ENCODE data around the gene RAD51.

Gene RAD51

DNA sequence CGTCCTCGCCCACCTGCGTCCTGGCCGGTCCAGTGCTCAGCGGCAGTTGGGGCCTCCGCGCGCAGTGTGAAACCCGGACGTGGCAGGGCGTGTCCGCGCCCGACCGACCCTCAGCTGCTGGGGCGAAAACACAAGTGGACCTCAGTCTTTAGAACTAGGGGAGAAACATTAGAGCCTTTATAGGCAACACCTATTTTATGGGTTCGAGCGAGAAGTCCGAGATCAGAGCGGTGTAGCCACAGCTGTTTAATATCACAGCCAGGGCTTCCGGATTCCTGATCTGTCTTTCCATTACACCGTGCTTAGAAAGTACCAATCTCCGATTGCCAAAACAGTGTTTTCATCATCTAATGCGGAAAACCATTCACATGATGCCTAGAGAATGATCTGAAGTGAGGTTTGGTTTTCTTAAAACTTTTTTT lies 506 bp downstream of the RAD51 start:
- Histone ChIP-seq H3K27ac (ENCODE audit: low read length) (peak overlapping the region; percentile 98), H3K9me2 (replicated peaks; ENCODE audit: insufficient read depth, low read length) (no peaks in the 10 kb centered on the region), H3K4me2 (ENCODE audit: low read depth, low read length) (peak overlapping the region; percentile 94), H3K27me3 (replicated peaks; ENCODE audit: insufficient read depth, low read length) (no peaks in the 10 kb centered on the region), H3K36me3 (replicated peaks; ENCODE audit: insufficient read depth, low read length) (no peaks in the 10 kb centered on the region), H4K20me1 (ENCODE audit: insufficient read depth, low read length) (no peaks in the 10 kb centered on the region), H3K4me1 (ENCODE audit: low read length) (peaks cover 7% of the 10 kb centered on the region; the same call in 1 of the 2 replicates), H3K9ac (ENCODE audit: low read length) (peak overlapping the region; percentile 98), H3K79me2 (ENCODE audit: low read length) (peaks cover 37% of the 10 kb centered on the region), H3K9me3 (replicated peaks; ENCODE audit: insufficient read depth, low read length) (no peaks in the 10 kb centered on the region), H3F3A (ENCODE audit: insufficient read depth, low read length) (peaks cover 28% of the 10 kb centered on the region), H3K4me3 (ENCODE audit: low read length) (peak overlapping the region; percentile 100), H2AFZ (ENCODE audit: low read length) (peak overlapping the region; percentile 98)
- TF ChIP-seq, protein P1, sequence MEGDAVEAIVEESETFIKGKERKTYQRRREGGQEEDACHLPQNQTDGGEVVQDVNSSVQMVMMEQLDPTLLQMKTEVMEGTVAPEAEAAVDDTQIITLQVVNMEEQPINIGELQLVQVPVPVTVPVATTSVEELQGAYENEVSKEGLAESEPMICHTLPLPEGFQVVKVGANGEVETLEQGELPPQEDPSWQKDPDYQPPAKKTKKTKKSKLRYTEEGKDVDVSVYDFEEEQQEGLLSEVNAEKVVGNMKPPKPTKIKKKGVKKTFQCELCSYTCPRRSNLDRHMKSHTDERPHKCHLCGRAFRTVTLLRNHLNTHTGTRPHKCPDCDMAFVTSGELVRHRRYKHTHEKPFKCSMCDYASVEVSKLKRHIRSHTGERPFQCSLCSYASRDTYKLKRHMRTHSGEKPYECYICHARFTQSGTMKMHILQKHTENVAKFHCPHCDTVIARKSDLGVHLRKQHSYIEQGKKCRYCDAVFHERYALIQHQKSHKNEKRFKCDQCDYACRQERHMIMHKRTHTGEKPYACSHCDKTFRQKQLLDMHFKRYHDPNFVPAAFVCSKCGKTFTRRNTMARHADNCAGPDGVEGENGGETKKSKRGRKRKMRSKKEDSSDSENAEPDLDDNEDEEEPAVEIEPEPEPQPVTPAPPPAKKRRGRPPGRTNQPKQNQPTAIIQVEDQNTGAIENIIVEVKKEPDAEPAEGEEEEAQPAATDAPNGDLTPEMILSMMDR (IDR thresholded peaks at IDR 0.05; ENCODE audit: low read length), result no peak
- TF ChIP-seq EZH2phosphoT487 (IDR thresholded peaks at IDR 0.05; ENCODE audit: low read length) (no peak), EZH2 (optimal IDR thresholded peaks at IDR 0.05; ENCODE audit: low read depth, low read length) (no peak)
- DNase-seq, result peak; percentile 18

DNA sequence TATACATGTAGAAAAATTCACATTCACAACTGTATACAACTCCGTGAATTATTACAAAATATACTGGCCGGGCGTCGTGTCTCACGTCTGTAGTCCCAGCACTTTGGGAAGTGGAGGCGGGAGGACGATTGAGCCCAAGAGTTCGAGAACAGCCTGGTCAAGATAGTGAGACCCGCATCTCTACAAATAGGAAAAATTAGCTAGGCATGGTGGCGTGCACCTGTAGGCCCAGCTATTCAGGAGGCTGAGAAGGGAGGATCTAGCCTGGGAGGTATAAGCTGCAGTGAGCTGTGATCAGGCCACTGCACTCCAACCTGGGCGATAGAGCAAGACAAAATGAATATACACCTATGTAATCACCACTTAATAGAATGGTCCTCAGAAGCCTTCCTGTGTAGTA lies 1.3 kb downstream of the RAD51 start:
- H3K4me3 ChIP-seq (ENCODE audit: low read length), result peak overlapping the region; percentile 100
- H4K20me1 ChIP-seq (ENCODE audit: insufficient read depth, low read length), result no peaks in the 10 kb centered on the region
- peaks cover 37% of the 10 kb centered on the region for H3K79me2 ChIP-seq (ENCODE audit: low read length)
- no peak overlapping the region for H3K27ac ChIP-seq (ENCODE audit: low read length)
- H3F3A ChIP-seq (ENCODE audit: insufficient read depth, low read length), result peaks cover 28% of the 10 kb centered on the region
- no peaks in the 10 kb centered on the region for H3K36me3 ChIP-seq (replicated peaks; ENCODE audit: insufficient read depth, low read length)
- H2AFZ ChIP-seq (ENCODE audit: low read length), result no peak overlapping the region; the same call in 1 of the 2 replicates
- H3K9me2 ChIP-seq (replicated peaks; ENCODE audit: insufficient read depth, low read length), result no peaks in the 10 kb centered on the region
- no peak for TF ChIP-seq EZH2phosphoT487 (IDR thresholded peaks at IDR 0.05; ENCODE audit: low read length)
- no peak for TF ChIP-seq EZH2 (optimal IDR thresholded peaks at IDR 0.05; ENCODE audit: low read depth, low read length)
- TF ChIP-seq, protein P1 (IDR thresholded peaks at IDR 0.05; ENCODE audit: low read length), result no peak
- no peaks in the 10 kb centered on the region for H3K9me3 ChIP-seq (replicated peaks; ENCODE audit: insufficient read depth, low read length)
- DNase-seq, result no peak
- peak overlapping the region; percentile 98; the same call in 1 of the 2 replicates for H3K9ac ChIP-seq (ENCODE audit: low read length)
- H3K4me1 ChIP-seq (ENCODE audit: low read length), result peaks cover 7% of the 10 kb centered on the region; the same call in 1 of the 2 replicates
- no peaks in the 10 kb centered on the region for H3K27me3 ChIP-seq (replicated peaks; ENCODE audit: insufficient read depth, low read length)
- peak overlapping the region; percentile 94 for H3K4me2 ChIP-seq (ENCODE audit: low read depth, low read length)

DNA sequence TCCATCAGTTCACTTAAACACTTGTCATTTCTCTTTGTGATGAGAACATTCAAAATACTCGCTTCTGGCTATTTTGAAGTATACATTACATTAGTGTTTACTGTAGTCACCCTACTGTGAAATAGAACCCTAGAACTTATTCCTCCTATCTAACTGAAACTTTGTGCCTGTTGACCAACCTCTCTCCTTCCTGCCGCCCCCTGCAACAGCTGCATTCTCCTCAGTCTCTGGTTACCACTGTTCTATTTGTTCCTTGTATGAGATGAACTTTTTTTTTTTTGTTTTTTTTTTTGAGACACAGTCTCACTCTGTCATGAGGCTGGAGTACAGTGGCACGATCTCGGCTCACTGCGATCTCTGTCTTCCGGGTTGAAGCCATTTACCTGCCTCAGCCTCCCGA lies 2.9 kb downstream of the RAD51 start:
- Histone ChIP-seq H3K79me2 (ENCODE audit: low read length) (peaks cover 40% of the 10 kb centered on the region), H3K9ac (ENCODE audit: low read length) (no peak overlapping the region), H3K36me3 (replicated peaks; ENCODE audit: insufficient read depth, low read length) (peaks cover 2% of the 10 kb centered on the region; the same call in 1 of the 2 replicates), H3K27me3 (replicated peaks; ENCODE audit: insufficient read depth, low read length) (no peaks in the 10 kb centered on the region), H3F3A (ENCODE audit: insufficient read depth, low read length) (peaks cover 28% of the 10 kb centered on the region), H3K4me2 (ENCODE audit: low read depth, low read length) (no peak overlapping the region), H3K4me1 (ENCODE audit: low read length) (peaks cover 7% of the 10 kb centered on the region; the same call in 1 of the 2 replicates), H3K9me2 (replicated peaks; ENCODE audit: insufficient read depth, low read length) (no peaks in the 10 kb centered on the region), H2AFZ (ENCODE audit: low read length) (no peak overlapping the region), H3K9me3 (replicated peaks; ENCODE audit: insufficient read depth, low read length) (no peaks in the 10 kb centered on the region), H3K27ac (ENCODE audit: low read length) (no peak overlapping the region), H4K20me1 (ENCODE audit: insufficient read depth, low read length) (no peaks in the 10 kb centered on the region), H3K4me3 (ENCODE audit: low read length) (no peak overlapping the region)
- DNase-seq, result no peak
- TF ChIP-seq EZH2phosphoT487 (IDR thresholded peaks at IDR 0.05; ENCODE audit: low read length) (no peak), EZH2 (optimal IDR thresholded peaks at IDR 0.05; ENCODE audit: low read depth, low read length) (no peak)
- TF ChIP-seq, protein P1 (IDR thresholded peaks at IDR 0.05; ENCODE audit: low read length), result no peak

Data from MM.1S (cell line).